ENCODE results near the gene OXA1L.
A peak's percentile ranks its signal among the peaks of the same experiment; 100 is the strongest.
"Not testable (repeated sequence)": the region's sequence is repeated elsewhere in the genome, so short reads cannot be mapped to it uniquely, and the experiment has no call there.

Gene OXA1L

DNA sequence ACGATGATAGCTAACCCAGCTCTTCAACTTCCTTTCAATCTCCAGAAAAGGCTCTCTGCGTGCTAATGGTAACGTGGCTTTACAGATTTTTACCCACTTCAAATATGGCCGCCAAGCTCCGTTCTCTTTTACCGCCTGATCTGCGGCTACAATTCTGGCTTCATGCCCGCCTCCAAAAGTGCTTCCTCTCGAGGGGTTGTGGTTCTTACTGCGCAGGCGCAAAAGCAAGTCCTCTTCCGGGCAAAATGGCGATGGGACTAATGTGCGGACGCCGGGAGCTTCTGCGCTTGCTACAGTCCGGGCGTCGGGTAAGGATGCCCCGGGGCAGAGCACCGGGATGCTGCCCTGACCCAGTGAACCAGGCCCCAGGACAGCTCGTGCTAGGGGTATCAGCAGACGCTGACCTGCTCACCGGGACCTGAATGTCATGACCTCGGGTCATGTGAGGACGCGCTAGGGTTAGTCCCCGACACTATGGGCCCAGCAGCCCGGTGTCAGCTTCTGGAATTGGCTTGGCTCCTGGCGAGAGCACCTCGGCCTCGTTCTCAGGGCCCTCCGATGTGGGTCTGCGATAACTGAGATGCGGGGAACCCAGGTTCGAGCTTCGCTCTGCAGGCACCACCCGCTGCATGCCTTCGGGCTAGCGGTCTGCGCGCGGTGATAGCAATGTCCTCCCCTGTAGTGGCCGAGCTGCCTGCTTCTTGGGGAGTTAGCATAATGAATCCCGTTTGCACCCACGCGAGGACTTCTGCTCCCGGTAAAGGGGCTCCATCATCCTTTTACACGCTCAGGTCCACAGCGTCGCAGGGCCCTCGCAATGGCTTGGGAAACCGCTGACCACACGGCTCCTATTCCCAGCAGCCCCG is at the start of gene OXA1L:
OXA1L (plus strand) TSS at position 232 of the 866 bp plus-strand sequence; CDS start at position 246, 14 bp downstream.
- DNase-seq = peak; percentile 98

GRCh38 chr14:22718091-22718490 is 48.4 kb upstream of the OXA1L start:
- DNase-seq = no peak

GRCh38 chr14:22721213-22721612 is 45.3 kb upstream of the OXA1L start:
- DNase-seq = no peak

DNA sequence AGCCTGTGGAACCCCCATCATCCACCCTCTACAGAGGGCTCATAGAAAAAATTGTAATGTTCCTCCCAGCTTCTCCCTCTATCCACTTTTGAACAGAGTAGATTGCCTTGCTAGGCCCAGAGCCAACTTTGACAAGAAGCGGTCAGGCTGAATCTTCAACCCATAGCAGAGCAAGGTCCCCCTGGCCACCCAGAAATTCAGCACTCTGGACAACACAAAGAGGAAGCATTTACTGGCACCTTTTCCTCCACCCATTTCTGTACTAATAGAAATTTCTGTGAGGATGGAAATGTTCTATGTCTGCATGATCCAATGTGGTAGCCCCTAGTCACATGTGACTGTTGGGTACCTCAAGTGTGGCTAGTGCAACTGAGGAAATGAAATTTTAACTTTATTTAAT is 42.7 kb upstream of the OXA1L start:
- no peak for DNase-seq

- DNase-seq = not testable (repeated sequence)
Measured at GRCh38 chr14:22724847-22725246, 41.6 kb upstream of the OXA1L start.

- not testable (repeated sequence) for DNase-seq
Measured at GRCh38 chr14:22725374-22725773, 41.1 kb upstream of the OXA1L start.

DNA sequence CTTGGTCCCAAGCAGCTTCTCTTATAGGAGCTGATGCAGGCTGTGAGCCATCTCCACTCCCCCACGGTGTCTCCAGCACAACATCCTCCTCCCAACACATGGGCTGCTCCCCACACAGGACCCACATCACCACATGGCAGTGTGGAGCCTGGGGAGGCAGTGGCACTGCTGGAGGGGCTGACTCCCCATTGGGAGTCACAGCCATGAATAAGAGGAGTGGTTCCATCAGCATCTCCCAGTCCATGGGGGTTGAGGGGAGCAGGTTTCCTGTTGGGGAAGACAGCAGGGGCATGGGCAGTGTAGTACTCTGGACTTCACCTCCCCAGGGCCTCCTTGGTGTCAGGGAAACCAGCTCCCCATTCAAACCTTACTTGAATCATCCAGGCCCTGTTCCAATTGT is 40.5 kb upstream of the OXA1L start:
- no peak for DNase-seq

DNA sequence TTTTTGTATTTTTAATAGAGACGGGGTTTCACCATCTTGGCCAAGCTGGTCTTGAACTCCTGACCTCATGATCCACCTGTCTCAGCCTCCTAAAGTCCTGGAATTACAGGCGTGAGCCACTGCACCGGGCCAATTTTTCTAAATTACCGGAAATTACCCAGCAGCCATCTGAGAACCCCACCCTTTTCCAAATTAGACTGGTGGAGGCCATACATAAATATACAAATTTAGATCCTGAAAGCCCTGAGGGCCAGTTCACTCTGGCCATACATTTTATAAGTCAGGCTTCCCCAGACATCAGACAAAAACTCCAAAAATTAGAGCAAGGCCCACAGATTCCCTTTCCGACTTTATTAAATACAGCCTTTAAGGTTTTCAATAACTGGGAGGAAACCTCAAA is 34.4 kb upstream of the OXA1L start:
- DNase-seq = not testable (repeated sequence)

- DNase-seq = no peak
Measured at GRCh38 chr14:22733829-22734228, 32.7 kb upstream of the OXA1L start.

DNA sequence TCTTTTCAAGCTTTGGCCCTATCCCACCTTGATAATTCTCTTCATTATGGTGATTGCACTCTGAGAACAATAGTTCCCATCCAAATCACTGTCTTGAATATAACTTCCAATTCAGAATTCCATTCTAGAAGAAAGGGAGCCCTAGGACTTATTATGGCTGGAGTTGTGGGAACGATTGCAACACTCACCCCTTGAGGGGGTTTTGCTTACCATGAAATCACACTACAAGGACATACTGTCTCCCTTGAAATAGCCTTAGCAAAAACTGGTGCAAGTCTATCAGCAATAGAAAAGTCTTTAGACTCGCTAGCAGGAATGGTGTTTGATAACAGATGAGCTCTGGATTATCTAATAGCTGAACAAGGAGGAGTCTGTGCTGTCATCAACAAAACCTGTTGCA is 31.4 kb upstream of the OXA1L start:
- no peak for DNase-seq

DNA sequence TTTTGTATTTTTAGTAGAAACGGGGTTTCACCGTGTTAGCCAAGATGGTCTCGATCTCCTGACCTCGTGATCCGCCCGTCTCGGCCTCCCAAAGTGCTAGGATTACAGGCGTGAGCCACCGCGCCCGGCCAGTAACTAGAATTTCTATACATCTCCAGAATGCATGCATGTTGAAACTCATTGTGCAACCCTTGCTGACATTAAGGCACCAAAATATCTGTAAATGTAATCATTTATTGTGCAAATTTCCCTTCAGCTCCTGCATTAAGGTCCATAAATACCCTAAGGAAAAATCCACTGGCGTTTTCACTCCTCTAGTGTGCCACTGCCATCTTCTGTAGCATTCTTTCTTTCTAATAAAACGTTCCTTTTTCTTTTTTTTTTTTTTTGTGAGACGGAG is 30.1 kb upstream of the OXA1L start:
- DNase-seq = not testable (repeated sequence)

DNA sequence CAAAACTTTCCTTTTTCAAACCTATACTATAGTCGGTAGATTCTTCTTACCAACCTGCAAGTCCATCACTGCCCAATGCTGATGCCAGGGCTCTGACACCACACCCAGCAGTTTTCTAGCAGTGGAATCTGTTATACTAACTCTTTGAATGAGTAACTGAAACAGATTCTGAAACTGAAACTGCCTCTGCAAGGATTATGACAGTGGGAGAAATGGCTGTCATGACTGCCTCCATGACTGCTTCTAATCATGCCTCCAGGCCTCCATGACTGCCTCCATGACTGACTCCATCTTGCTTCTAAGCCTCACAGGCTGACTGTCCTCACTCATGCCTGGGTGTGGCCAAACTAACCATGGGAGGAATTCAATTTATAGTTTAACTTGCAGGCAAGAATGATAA is 29.4 kb upstream of the OXA1L start:
- no peak for DNase-seq

GRCh38 chr14:22739423-22739822 is 27.1 kb upstream of the OXA1L start:
- no peak for DNase-seq

GRCh38 chr14:22740020-22740419 is 26.5 kb upstream of the OXA1L start:
- no peak for DNase-seq

DNA sequence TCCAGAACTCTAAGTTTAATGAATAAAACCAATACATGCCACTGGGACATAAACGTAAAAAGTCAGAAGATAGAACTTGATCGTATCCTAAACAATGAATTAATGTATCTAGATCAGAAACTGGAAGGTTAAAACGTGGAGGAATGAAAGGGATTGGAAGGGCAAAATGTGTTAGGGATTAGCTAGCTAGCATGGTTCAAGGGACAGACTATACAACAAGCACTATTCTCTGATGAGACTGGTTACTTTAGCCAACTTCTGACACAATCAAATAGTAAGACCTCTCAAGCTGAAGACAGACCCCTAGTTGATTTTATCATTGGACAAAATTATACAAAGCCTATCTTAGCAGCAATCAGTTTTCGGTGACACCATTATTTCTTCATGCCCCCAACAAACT is 18.7 kb upstream of the OXA1L start:
- no peak for DNase-seq

DNA sequence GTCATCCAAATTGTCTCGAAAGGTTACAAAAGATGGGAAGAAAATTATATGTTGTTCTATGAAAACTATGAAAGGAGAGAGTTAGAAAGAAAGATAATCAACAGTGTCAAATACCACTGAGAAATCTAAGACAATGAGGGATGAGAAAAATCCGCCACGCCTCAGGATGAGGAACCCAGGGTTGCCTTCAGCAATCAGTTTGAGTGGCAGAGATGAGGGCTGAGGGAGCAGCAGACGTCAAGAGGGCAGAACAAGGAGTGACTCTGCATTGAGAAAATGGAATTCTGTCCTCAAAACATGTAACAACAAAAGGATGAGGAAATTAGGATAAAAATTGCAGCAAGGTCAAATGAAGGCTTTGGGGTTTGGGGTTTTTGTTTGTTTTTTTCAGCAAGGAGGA is 18.3 kb upstream of the OXA1L start:
- no peak for DNase-seq

GRCh38 chr14:22748631-22749068 is 17.8 kb upstream of the OXA1L start:
- no peak for DNase-seq

- DNase-seq = no peak
Measured at GRCh38 chr14:22752422-22752821, 14.1 kb upstream of the OXA1L start.

GRCh38 chr14:22753586-22753985 is 12.9 kb upstream of the OXA1L start:
- no peak for DNase-seq

GRCh38 chr14:22757972-22758650 is 8.4 kb upstream of the OXA1L start:
- not testable (repeated sequence) for DNase-seq

DNA sequence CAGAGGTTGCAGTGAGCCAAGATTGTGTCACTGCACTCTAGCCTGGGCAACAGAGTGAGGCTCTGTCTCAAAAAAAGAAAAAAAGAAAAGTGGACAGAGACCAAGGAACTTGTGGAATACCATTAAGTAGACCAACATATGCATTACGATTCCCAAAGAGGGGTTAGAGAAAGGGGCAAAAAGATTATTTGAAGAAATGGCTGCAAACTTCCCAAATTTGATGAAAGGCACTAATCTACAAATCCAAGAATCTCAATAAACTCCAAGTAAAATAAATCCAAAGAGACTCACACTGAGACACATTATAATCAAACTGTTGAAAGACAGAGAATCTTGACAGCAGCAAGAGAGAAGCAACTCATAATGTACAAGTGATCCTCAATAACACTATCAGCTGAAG is 4.8 kb upstream of the OXA1L start:
- no peak for DNase-seq

DNA sequence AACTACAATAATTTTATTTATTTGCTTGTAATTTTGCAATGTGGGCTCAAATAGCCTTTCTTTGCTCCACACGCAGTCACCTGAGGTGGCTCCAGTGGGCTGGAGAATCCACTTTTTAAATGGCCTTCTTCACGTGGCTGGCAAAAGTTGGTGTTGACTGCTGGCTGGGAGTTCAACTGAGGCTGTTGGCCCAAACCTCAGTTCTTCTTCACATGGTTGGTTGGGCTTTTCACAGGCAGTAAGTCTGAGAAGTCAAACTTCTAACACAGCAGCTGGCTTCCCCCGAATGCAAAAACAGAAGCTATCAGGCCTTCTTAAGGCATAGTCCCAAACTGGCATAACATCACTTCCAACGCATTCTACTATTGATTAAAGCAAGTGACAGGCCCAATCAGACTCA is 2.1 kb upstream of the OXA1L start:
- no peak for DNase-seq

DNA sequence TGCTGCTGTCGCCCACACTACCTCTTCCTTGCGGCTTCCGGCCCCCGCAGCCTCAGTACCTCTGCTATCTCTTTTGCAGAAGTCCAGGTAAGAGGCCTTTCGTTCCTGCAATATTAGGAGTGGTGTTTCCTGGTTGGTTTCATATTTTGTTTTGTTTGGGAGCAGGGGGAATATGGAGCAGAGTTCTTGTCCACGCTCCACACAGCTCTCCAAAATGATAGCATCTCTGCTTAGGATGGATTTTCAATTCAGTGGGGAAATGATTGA is 768 bp downstream of the OXA1L start:
- no peak for DNase-seq

- no peak for DNase-seq
Measured at GRCh38 chr14:22768947-22769346, 2.5 kb downstream of the OXA1L start.

- no peak for DNase-seq
Measured at GRCh38 chr14:22769369-22769768, 2.9 kb downstream of the OXA1L start.
